WTC11 (cell line): Measurements from ENCODE around the gene RAB4A.

Experiments used
- AR ChIP-seq: fragments of 250-450 bp; sonication (Bioruptor Pico); IDR thresholded peaks from 2 replicates; pipeline ENCODE4 v1.9.0; 2021; ENCODE audit warnings: mild to moderate bottlenecking
- MAX ChIP-seq: sonication (generic); formaldehyde crosslinking; IDR thresholded peaks from 2 replicates; pipeline ENCODE4 v1.8.0; 2022; ENCODE audit warnings: mild to moderate bottlenecking, missing genetic modification reagents
- STAT6 ChIP-seq: sonication (generic); formaldehyde crosslinking; conservative IDR thresholded peaks from 2 replicates; pipeline ENCODE4 v1.8.1; 2023; ENCODE audit warnings: mild to moderate bottlenecking, low read depth, missing genetic modification reagents, moderate library complexity
- TF ChIP-seq, protein P1 (sequence below): fragments of 200-600 bp; IDR thresholded peaks from 2 replicates; pipeline ENCODE4 v1.8.0; 2022; ENCODE audit warnings: antibody characterized with exemption
- TF ChIP-seq, protein P2 (sequence below): fragments of 250-450 bp; sonication (Bioruptor Pico); IDR thresholded peaks from 2 replicates; pipeline ENCODE4 v1.9.0; 2021; ENCODE audit warnings: mild to moderate bottlenecking
- TF ChIP-seq, protein P3 (sequence below): sonication (generic); formaldehyde crosslinking; IDR thresholded peaks from 2 replicates; pipeline ENCODE4 v1.8.1; 2023; ENCODE audit warnings: mild to moderate bottlenecking, missing genetic modification reagents, moderate library complexity

GRCh38 chr1:229296541-229296941 is 25.6 kb downstream of the RAB4A start:
- TF ChIP-seq, protein P1, sequence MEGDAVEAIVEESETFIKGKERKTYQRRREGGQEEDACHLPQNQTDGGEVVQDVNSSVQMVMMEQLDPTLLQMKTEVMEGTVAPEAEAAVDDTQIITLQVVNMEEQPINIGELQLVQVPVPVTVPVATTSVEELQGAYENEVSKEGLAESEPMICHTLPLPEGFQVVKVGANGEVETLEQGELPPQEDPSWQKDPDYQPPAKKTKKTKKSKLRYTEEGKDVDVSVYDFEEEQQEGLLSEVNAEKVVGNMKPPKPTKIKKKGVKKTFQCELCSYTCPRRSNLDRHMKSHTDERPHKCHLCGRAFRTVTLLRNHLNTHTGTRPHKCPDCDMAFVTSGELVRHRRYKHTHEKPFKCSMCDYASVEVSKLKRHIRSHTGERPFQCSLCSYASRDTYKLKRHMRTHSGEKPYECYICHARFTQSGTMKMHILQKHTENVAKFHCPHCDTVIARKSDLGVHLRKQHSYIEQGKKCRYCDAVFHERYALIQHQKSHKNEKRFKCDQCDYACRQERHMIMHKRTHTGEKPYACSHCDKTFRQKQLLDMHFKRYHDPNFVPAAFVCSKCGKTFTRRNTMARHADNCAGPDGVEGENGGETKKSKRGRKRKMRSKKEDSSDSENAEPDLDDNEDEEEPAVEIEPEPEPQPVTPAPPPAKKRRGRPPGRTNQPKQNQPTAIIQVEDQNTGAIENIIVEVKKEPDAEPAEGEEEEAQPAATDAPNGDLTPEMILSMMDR = no peak
- TF ChIP-seq, protein P2, sequence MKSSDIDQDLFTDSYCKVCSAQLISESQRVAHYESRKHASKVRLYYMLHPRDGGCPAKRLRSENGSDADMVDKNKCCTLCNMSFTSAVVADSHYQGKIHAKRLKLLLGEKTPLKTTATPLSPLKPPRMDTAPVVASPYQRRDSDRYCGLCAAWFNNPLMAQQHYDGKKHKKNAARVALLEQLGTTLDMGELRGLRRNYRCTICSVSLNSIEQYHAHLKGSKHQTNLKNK (CRISPR knock-in tag) = no peak
- TF ChIP-seq AR (CRISPR knock-in tag) = no peak
- TF ChIP-seq MAX = no peak
- TF ChIP-seq STAT6 (CRISPR knock-in tag) = no peak
- TF ChIP-seq, protein P3, sequence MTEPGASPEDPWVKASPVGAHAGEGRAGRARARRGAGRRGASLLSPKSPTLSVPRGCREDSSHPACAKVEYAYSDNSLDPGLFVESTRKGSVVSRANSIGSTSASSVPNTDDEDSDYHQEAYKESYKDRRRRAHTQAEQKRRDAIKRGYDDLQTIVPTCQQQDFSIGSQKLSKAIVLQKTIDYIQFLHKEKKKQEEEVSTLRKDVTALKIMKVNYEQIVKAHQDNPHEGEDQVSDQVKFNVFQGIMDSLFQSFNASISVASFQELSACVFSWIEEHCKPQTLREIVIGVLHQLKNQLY = no peak
